GM12878 (cell line): Measurements from ENCODE around the gene SPEM2. TPM values are rescaled to one million over a fixed set of nuclear protein-coding genes. Genes with fewer than 3 reads are reported as not detected.

Experiments
- ATAC-seq: fragments of 200-7000 bp; cut with Tn5 transposase; 3 replicates; pipeline ENCODE4 v1.9.1; 2020; ENCODE audit warnings: mild to moderate bottlenecking, moderate library complexity
- BruUV-seq: library from RNA; stranded (reverse); fragments of 400-500 nt; replicated peaks from 2 replicates; lab custom pipeline; 2021; lab: Mats Ljungman, UMichigan
- CTCF ChIA-PET: fragments of 300-600 bp; sonication (Branson Sonifier 250); formaldehyde crosslinking; extraction: SDS; loops from one replicate; lab custom pipeline; 2021; ENCODE audit warnings: inconsistent platforms; lab: Yijun Ruan, JAX
- POLR2A ChIA-PET: fragments of 350-600 bp; formaldehyde crosslinking; extraction: SDS; loops from one replicate; lab custom pipeline; 2021; ENCODE audit warnings: inconsistent platforms; lab: Charles Lee
- RAD21 ChIA-PET: fragments of 300-600 bp; sonication (Branson Sonifier 250); formaldehyde crosslinking; loops from one replicate; lab custom pipeline; 2023; ENCODE audit warnings: antibody characterized with exemption; ENCODE audit not compliant: unreplicated experiment; lab: Charles Lee
- SMC1A ChIA-PET: fragments of 300-600 bp; sonication (Branson Sonifier 250); formaldehyde crosslinking; loops from one replicate; lab custom pipeline; 2023; ENCODE audit not compliant: unreplicated experiment, uncharacterized antibody; lab: Charles Lee
- DNase-seq: peaks from one replicate; pipeline ENCODE4 v3.0.0-alpha.2; 2011; ENCODE audit warnings: low read depth, low spot score
- FAIRE-seq: peaks from 3 replicates; lab custom pipeline; 2011; peaks lifted over from hg19 to GRCh38; lab: Jason Lieb, UNC
- H2AFZ ChIP-seq: 2 replicates; pipeline ENCODE4 v1.6.0; 2011; ENCODE audit warnings: low read depth, low read length, control low read depth; ENCODE audit not compliant: control insufficient read depth
- H3K27ac ChIP-seq: 2 replicates; pipeline ENCODE4 v1.5.1; 2011; ENCODE audit warnings: control low read depth; ENCODE audit not compliant: control insufficient read depth, insufficient read depth
- H3K27me3 ChIP-seq, 2 experiments: replicated peaks in 1 of 2; 2 replicates each; pipeline versions ENCODE4 v1.6.0 to v1.6.1; 2011; ENCODE audit warnings: low read length in 1 of 2; ENCODE audit not compliant: control insufficient read depth in 2 of 2, insufficient read depth in 2 of 2
- H3K36me3 ChIP-seq, 2 experiments: 2 replicates each; pipeline ENCODE4 v1.5.1; 2011; ENCODE audit warnings: low read length in 1 of 2; ENCODE audit not compliant: control insufficient read depth in 2 of 2, insufficient read depth in 2 of 2
- H3K4me1 ChIP-seq: 2 replicates; pipeline ENCODE4 v1.6.1; 2011; ENCODE audit warnings: mild to moderate bottlenecking, low read length, moderate library complexity, mixed read lengths; ENCODE audit not compliant: control insufficient read depth, insufficient read depth
- H3K4me2 ChIP-seq: 2 replicates; pipeline ENCODE4 v1.6.0; 2011; ENCODE audit warnings: control low read depth; ENCODE audit not compliant: control insufficient read depth, insufficient read depth
- H3K4me3 ChIP-seq: fragments of 200-600 bp; sonication (generic); 2 replicates; pipeline ENCODE4 v1.5.1; 2016
- H3K79me2 ChIP-seq: 2 replicates; pipeline ENCODE4 v1.6.0; 2011; ENCODE audit warnings: low read length; ENCODE audit not compliant: control insufficient read depth, insufficient read depth
- H3K9ac ChIP-seq: 2 replicates; pipeline ENCODE4 v1.8.0; 2011; ENCODE audit warnings: low read length, control low read depth, mixed read lengths; ENCODE audit not compliant: control insufficient read depth, insufficient read depth
- H3K9me3 ChIP-seq: replicated peaks from 3 replicates; pipeline ENCODE4 v1.5.1; 2011; ENCODE audit warnings: mild to moderate bottlenecking, low read length; ENCODE audit not compliant: control insufficient read depth, insufficient read depth
- H4K20me1 ChIP-seq: 2 replicates; pipeline ENCODE4 v1.6.0; 2011; ENCODE audit not compliant: control insufficient read depth, insufficient read depth
- MTA3 ChIP-seq: IDR thresholded peaks from 2 replicates; pipeline ENCODE4 v1.6.1; 2012; ENCODE audit warnings: low read length, inconsistent platforms, borderline replicate concordance
- SIX5 ChIP-seq: IDR thresholded peaks from 2 replicates; pipeline ENCODE4 v1.6.1; 2011; ENCODE audit warnings: mild to moderate bottlenecking, low read depth, low read length, moderate library complexity; ENCODE audit not compliant: severe bottlenecking
- TCF12 ChIP-seq: IDR thresholded peaks from 2 replicates; pipeline ENCODE4 v1.6.1; 2011; ENCODE audit warnings: low read depth, mild to moderate bottlenecking, low read length
- WGBS: methylation state at CpG from one replicate; pipeline ENCODE4 v1.1.6; 2016; ENCODE audit warnings: low lambda C conversion rate; ENCODE audit not compliant: insufficient replicate concordance, insufficient coverage; ENCODE audit errors: missing lambda C conversion rate; 5-methylcytosine and 5-hydroxymethylcytosine counted together
- in situ Hi-C: fragments of 300-500 bp; cut with MboI; formaldehyde crosslinking; loops from 9 replicates; pipeline ENCODE4 v1.14.3; 2018; ENCODE audit warnings: mixed read lengths
- intact Hi-C: fragments of 100-400 bp; cut with micrococcal nuclease; formaldehyde crosslinking; loops from one replicate; pipeline ENCODE4 v1.14.2; 2022; ENCODE audit not compliant: unreplicated experiment
- polyA plus RNA-seq, 11 experiments: library from polyadenylated mRNA; depleted of rRNA in 4 of 11; unstranded in 6 of 11; stranded (reverse) in 5 of 11; fragments of >200 nt; fragmentation: Nextera tagmentation in 4 of 11; fragmentation: Illumina TruSeq in 1 of 11; extraction: Ambion mirVana in 4 of 11; extraction: Trizol in 1 of 11; gene quantifications; 1 replicate in 1 of 11; 2 replicates in 10 of 11; pipeline versions ENCODE4 v1.2.1 to v1.2.3, GENCODE V29; 2011 to 2016; ENCODE audit warnings: inconsistent platforms in 2 of 11, missing spikeins in 2 of 11, low read depth in 1 of 11
- total RNA-seq, 4 experiments: library from RNA; depleted of rRNA in 3 of 4; stranded (reverse); fragments of >200 nt in 3 of 4; fragmentation: Illumina TruSeq in 1 of 4; extraction: Trizol in 1 of 4; gene quantifications; 2 replicates each; pipeline versions ENCODE4 v1.2.1 to v1.2.3, GENCODE V29; 2013 to 2021
- TF ChIP-seq, protein P1 (sequence below): IDR thresholded peaks from 2 replicates; pipeline ENCODE4 v1.6.1; 2011; ENCODE audit warnings: low read depth, low read length, improper control_type of control experiment, borderline replicate concordance
- TF ChIP-seq, protein P2 (sequence below): fragments of 150-350 bp; IDR thresholded peaks from 2 replicates; pipeline ENCODE4 v1.6.1; 2016; ENCODE audit warnings: low read depth, low read length

SPEM2 gene
- total and polyA plus RNA-seq, 10 of the 15 experiments (the other 5 are each of a cell fraction or from before 2014, with no cell fraction given), result not detected

DNA sequence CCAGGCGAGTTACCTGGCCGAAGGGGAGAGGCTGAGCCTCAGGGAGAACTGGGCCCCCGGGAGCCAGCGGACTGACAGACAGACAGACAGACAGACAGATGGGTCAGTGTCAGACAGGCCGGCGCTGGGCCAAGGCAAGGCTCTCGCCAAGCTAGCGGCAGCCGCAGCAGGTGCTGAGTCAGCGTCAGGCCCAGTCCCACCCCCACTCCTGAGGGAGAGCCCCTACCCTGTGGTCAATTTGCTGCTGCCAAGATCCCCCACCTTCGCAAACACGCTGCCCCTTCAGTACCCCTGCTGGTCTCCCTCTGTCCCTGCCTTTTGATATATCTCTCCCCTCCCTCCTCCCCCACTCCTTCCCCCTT lies 15.4 kb downstream of the SPEM2 start (continued):
- peak; percentile 86; the same call in 1 of the 2 replicates for TF ChIP-seq TCF12
- no peak for TF ChIP-seq MTA3
- no peak for TF ChIP-seq SIX5

GRCh38 chr17:7441266-7441665 lies 15.8 kb downstream of the SPEM2 start:
- Histone ChIP-seq H3K4me1 (peaks cover 32% of the 10 kb centered on the region), H3K27ac (no peak overlapping the region), H4K20me1 (no peaks in the 10 kb centered on the region), H2AFZ (no peak overlapping the region), H3K79me2 (peaks cover 5% of the 10 kb centered on the region), H3K9me3 (no peaks in the 10 kb centered on the region), H3K4me2 (peak overlapping the region; percentile 89; the same call in 1 of the 2 replicates), H3K36me3 (no peaks in the 10 kb centered on the region), H3K9ac (no peak overlapping the region), H3K27me3 (peaks cover 0 to 4% of the 10 kb centered on the region in 2 experiments; a peak in 3 of 4 replicates)
- ATAC-seq (no peak), FAIRE-seq (no peak)
- ChIA-PET POLR2A (interaction anchor here (0.6 to 8.2 kb wide), 16 partner anchors 10 to 177 kb away, joined by 3 to 63 read pairs (median 4); partner anchors contain the start of genes POLR2A, SENP3 and TMEM256), CTCF (interaction anchor here (0.6 to 2.8 kb wide), 7 partner anchors 13 to 186 kb away, joined by 3 to 20 read pairs (median 3); partner anchors contain the start of genes NEURL4, SAT2 and SENP3)
- in situ Hi-C loops, result no loop called here
- TF ChIP-seq, protein P1, sequence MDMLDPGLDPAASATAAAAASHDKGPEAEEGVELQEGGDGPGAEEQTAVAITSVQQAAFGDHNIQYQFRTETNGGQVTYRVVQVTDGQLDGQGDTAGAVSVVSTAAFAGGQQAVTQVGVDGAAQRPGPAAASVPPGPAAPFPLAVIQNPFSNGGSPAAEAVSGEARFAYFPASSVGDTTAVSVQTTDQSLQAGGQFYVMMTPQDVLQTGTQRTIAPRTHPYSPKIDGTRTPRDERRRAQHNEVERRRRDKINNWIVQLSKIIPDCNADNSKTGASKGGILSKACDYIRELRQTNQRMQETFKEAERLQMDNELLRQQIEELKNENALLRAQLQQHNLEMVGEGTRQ, result no peak
- TF ChIP-seq, protein P2, sequence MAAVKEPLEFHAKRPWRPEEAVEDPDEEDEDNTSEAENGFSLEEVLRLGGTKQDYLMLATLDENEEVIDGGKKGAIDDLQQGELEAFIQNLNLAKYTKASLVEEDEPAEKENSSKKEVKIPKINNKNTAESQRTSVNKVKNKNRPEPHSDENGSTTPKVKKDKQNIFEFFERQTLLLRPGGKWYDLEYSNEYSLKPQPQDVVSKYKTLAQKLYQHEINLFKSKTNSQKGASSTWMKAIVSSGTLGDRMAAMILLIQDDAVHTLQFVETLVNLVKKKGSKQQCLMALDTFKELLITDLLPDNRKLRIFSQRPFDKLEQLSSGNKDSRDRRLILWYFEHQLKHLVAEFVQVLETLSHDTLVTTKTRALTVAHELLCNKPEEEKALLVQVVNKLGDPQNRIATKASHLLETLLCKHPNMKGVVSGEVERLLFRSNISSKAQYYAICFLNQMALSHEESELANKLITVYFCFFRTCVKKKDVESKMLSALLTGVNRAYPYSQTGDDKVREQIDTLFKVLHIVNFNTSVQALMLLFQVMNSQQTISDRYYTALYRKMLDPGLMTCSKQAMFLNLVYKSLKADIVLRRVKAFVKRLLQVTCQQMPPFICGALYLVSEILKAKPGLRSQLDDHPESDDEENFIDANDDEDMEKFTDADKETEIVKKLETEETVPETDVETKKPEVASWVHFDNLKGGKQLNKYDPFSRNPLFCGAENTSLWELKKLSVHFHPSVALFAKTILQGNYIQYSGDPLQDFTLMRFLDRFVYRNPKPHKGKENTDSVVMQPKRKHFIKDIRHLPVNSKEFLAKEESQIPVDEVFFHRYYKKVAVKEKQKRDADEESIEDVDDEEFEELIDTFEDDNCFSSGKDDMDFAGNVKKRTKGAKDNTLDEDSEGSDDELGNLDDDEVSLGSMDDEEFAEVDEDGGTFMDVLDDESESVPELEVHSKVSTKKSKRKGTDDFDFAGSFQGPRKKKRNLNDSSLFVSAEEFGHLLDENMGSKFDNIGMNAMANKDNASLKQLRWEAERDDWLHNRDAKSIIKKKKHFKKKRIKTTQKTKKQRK, result no peak
- TF ChIP-seq, all 136 proteins: peak for 0
- BruUV-seq, result no TSS peak
- ChIA-PET SMC1A (interaction anchor here (0.6 to 1.9 kb wide), 8 partner anchors 10 to 249 kb away, joined by 3 to 8 read pairs (median 4); partner anchors contain the start of genes SLC35G6 and ZBTB4), RAD21 (interaction anchor here (0.6 to 2.5 kb wide), 7 partner anchors 11 to 119 kb away, joined by 3 to 12 read pairs (median 3); partner anchors contain the start of genes SENP3 and TMEM256)
- 78% methylated on average over 6 of the region's 7 CpGs for WGBS
- DNase-seq, result no peak
- intact Hi-C loops, result no loop called here
- 0 out of 2 replicates have a peak overlapping the region, but pooled peaks have one; percentile 1 for H3K4me3 ChIP-seq
